Peyer's patch (tissue), 4 donors: Measurements from ENCODE around the gene PTGER1.

Experiments
- CTCF ChIP-seq, 6 experiments: fragments of 450-650 bp in 4 of 6; fragments of 200-600 bp in 2 of 6; sonication (generic) in 1 of 6; IDR thresholded peaks; one replicate each; pipeline ENCODE4 v1.5.1; 2017 to 2019; ENCODE audit warnings: antibody characterized with exemption in 6 of 6, mild to moderate bottlenecking in 3 of 6, moderate library complexity in 1 of 6
- POLR2A ChIP-seq, 2 donors: fragments of 450-650 bp; IDR thresholded peaks; one replicate each; pipeline ENCODE4 v1.5.1; 2017; ENCODE audit warnings: antibody characterized with exemption in 2 of 2, mild to moderate bottlenecking in 2 of 2, moderate library complexity in 2 of 2

DNA sequence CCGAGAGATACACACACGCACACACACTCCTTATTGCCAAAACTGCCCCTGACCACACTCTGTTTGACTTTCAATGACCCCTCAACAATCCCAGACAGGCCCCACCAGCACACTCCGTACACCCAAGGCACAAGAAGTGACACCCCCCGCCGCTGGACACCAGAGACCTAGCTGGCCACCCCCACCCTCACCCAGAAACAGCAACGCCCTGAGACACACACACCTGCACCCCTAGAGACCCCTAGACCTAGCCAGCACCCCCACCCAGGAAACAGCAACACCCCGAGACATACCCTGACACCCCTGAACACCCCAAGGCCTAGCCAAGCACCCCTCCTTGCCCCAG, 1.1 kb upstream of the PTGER1 start:
- no peak for TF ChIP-seq POLR2A (IDR thresholded peaks at IDR 0.05)
- no peak for TF ChIP-seq CTCF (IDR thresholded peaks at IDR 0.05)
